Fibroblast of lung (primary cell): Measurements from ENCODE around the gene ICA1L. TPM values are rescaled to one million over a fixed set of nuclear protein-coding genes. Genes with fewer than 3 reads are reported as not detected.
"Not testable (repeated sequence)": the region's sequence is repeated elsewhere in the genome, so short reads cannot be mapped to it uniquely, and the experiment has no call there.

ENCODE experiments used
- DNase-seq, 2 donors: peaks; one replicate each; pipeline versions ENCODE4 v3.0.0 to v3.0.0-alpha.2; 2010; ENCODE audit warnings: low read depth in 2 of 2
- H2AFZ ChIP-seq: 2 replicates; pipeline ENCODE4 v1.5.1; 2012; ENCODE audit warnings: low read length, control low read depth, inconsistent platforms
- H3K27ac ChIP-seq: 2 replicates; pipeline ENCODE4 v1.5.1; 2011; ENCODE audit warnings: low read length, control low read depth; ENCODE audit not compliant: insufficient read depth
- H3K27me3 ChIP-seq: 2 replicates; pipeline ENCODE4 v1.5.1; 2011; ENCODE audit warnings: mild to moderate bottlenecking, low read length; ENCODE audit not compliant: control insufficient read depth, insufficient read depth
- H3K36me3 ChIP-seq: 2 replicates; pipeline ENCODE4 v1.5.1; 2011; ENCODE audit warnings: low read length; ENCODE audit not compliant: control insufficient read depth, insufficient read depth
- H3K4me1 ChIP-seq: 2 replicates; pipeline ENCODE4 v1.5.1; 2011; ENCODE audit warnings: low read length; ENCODE audit not compliant: control insufficient read depth, insufficient read depth; ENCODE audit errors: extremely low read depth
- H3K4me2 ChIP-seq: 2 replicates; pipeline ENCODE4 v1.5.1; 2011; ENCODE audit warnings: low read length, control low read depth; ENCODE audit not compliant: insufficient read depth; ENCODE audit errors: extremely low read depth
- H3K4me3 ChIP-seq, 4 experiments: fragments of 200-600 bp in 1 of 4; sonication (generic) in 1 of 4; replicated peaks in 1 of 4; 2 replicates each; pipeline ENCODE4 v1.5.1; 2011 to 2016; ENCODE audit warnings: low read length in 4 of 4, low read depth in 3 of 4, mild to moderate bottlenecking in 3 of 4, control low read depth in 2 of 4, inconsistent platforms in 1 of 4, mixed read lengths in 1 of 4; ENCODE audit not compliant: insufficient read depth in 1 of 4; ENCODE audit errors: control extremely low read depth in 1 of 4
- H3K79me2 ChIP-seq: 2 replicates; pipeline ENCODE4 v1.5.1; 2012; ENCODE audit warnings: mild to moderate bottlenecking, low read length, inconsistent platforms; ENCODE audit not compliant: control insufficient read depth, insufficient read depth
- H3K9ac ChIP-seq: 2 replicates; pipeline ENCODE4 v1.5.1; 2011; ENCODE audit warnings: mild to moderate bottlenecking, low read length, control low read depth; ENCODE audit not compliant: insufficient read depth
- H3K9me3 ChIP-seq: 2 replicates; pipeline ENCODE4 v1.5.1; 2012; ENCODE audit warnings: low read depth, low read length; ENCODE audit not compliant: control insufficient read depth, insufficient read depth
- H4K20me1 ChIP-seq: 2 replicates; pipeline ENCODE4 v1.5.1; 2011; ENCODE audit warnings: low read length; ENCODE audit not compliant: control insufficient read depth, insufficient read depth; ENCODE audit errors: extremely low read depth
- EZH2 ChIP-seq: IDR thresholded peaks from 2 replicates; pipeline ENCODE4 v1.5.1; 2012; ENCODE audit warnings: low read length, control low read depth, mild to moderate bottlenecking; ENCODE audit errors: missing control alignments
- polyA minus RNA-seq: library from RNA; depleted of rRNA, polyadenylated mRNA; stranded (reverse); fragments of >200 nt; gene quantifications from 2 replicates; pipeline ENCODE4 v1.2.3, GENCODE V29; 2011; ENCODE audit warnings: low replicate concordance
- polyA plus RNA-seq, 2 donors: library from polyadenylated mRNA; depleted of rRNA in 1 of 2; stranded (reverse) in 1 of 2; unstranded in 1 of 2; fragments of >200 nt; gene quantifications; 2 replicates each; pipeline ENCODE4 v1.2.1, GENCODE V29; 2011 to 2012; ENCODE audit warnings: missing spikeins in 1 of 2
- total RNA-seq: library from RNA; depleted of rRNA; stranded (reverse); fragments of >200 nt; gene quantifications from 2 replicates; pipeline ENCODE4 v1.2.1, GENCODE V29; 2014
- TF ChIP-seq, protein P1 (sequence below), 2 donors: IDR thresholded peaks in 1 of 2; conservative IDR thresholded peaks in 1 of 2; 1 replicate in 1 of 2; 2 replicates in 1 of 2; pipeline ENCODE4 v1.5.1; 2011 to 2012; ENCODE audit warnings: low read length in 2 of 2, control low read depth in 1 of 2, inconsistent platforms in 1 of 2, low read depth in 1 of 2, mild to moderate bottlenecking in 1 of 2

ICA1L gene
- total RNA-seq (3.1 and 4.6 TPM in 2 replicates), polyA plus RNA-seq (3.1 TPM in 2 replicates), polyA minus RNA-seq (0.43 TPM in 1 of 2 replicates, not detected in the other)
- polyA plus RNA-seq (2012), result 1.5 and 1.7 TPM in 2 replicates

GRCh38 chr2:202871300-202872141 is at the start of gene ICA1L:
Gene ICA1L, minus strand, starts transcription at chr2:202871766. Its CDS starts 42,757 bp downstream, at chr2:202829009.
- Histone ChIP-seq H2AFZ (peak within 1 kb of the TSS; percentile 94), H3K27me3 (no peaks in the 10 kb centered on the region), H3K4me1 (peaks cover 2% of the 10 kb centered on the region), H3K27ac (peak within 1 kb of the TSS; percentile 74), H3K9ac (peak within 1 kb of the TSS; percentile 76), H4K20me1 (no peaks in the 10 kb centered on the region), H3K36me3 (no peaks in the 10 kb centered on the region), H3K4me3 (peak within 1 kb of the TSS; percentile 75 to 90 (median 88)), H3K79me2 (no peaks in the 10 kb centered on the region), H3K9me3 (no peaks in the 10 kb centered on the region), H3K4me2 (peak within 1 kb of the TSS; percentile 88)
- TF ChIP-seq, protein P1, sequence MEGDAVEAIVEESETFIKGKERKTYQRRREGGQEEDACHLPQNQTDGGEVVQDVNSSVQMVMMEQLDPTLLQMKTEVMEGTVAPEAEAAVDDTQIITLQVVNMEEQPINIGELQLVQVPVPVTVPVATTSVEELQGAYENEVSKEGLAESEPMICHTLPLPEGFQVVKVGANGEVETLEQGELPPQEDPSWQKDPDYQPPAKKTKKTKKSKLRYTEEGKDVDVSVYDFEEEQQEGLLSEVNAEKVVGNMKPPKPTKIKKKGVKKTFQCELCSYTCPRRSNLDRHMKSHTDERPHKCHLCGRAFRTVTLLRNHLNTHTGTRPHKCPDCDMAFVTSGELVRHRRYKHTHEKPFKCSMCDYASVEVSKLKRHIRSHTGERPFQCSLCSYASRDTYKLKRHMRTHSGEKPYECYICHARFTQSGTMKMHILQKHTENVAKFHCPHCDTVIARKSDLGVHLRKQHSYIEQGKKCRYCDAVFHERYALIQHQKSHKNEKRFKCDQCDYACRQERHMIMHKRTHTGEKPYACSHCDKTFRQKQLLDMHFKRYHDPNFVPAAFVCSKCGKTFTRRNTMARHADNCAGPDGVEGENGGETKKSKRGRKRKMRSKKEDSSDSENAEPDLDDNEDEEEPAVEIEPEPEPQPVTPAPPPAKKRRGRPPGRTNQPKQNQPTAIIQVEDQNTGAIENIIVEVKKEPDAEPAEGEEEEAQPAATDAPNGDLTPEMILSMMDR (conservative IDR thresholded peaks at IDR 0.05 in 1 of 2, IDR thresholded peaks at IDR 0.05 in 1 of 2; ENCODE audit: low read depth in 1 of 2, low read length in 2 of 2), result no peak
- TF ChIP-seq EZH2, result no peak
- peak; percentile 54 to 62 for DNase-seq

DNA sequence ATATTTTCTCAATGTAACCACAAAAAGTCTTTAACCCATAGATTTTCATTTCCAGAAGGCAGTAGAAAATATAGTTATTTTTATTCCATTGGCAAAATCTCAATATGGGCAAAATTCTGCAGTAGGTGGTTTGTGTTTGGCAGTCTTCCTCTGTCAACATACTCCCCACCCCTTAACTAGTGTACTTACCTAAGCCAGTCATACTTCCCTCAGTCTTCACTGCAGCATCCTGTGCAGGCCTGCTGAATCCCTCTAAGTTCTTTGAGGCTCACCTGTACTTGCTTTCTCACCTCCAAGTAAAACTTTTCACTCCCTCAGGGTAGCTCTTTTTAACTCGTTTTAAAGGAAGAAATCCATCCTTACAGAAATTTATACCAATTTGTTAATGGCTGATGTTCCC is 47.3 kb upstream of the ICA1L start:
- Histone ChIP-seq H2AFZ (no peak overlapping the region), H3K27me3 (no peaks in the 10 kb centered on the region), H3K36me3 (no peaks in the 10 kb centered on the region), H3K4me3 (no peak overlapping the region), H3K9ac (no peak overlapping the region), H3K9me3 (no peaks in the 10 kb centered on the region), H3K4me1 (no peaks in the 10 kb centered on the region), H3K79me2 (no peaks in the 10 kb centered on the region), H4K20me1 (no peaks in the 10 kb centered on the region), H3K27ac (no peak overlapping the region), H3K4me2 (no peak overlapping the region)
- no peak for DNase-seq
- TF ChIP-seq, protein P1 (conservative IDR thresholded peaks at IDR 0.05 in 1 of 2, IDR thresholded peaks at IDR 0.05 in 1 of 2; ENCODE audit: low read depth in 1 of 2, low read length in 2 of 2), result no peak
- TF ChIP-seq EZH2, result no peak

DNA sequence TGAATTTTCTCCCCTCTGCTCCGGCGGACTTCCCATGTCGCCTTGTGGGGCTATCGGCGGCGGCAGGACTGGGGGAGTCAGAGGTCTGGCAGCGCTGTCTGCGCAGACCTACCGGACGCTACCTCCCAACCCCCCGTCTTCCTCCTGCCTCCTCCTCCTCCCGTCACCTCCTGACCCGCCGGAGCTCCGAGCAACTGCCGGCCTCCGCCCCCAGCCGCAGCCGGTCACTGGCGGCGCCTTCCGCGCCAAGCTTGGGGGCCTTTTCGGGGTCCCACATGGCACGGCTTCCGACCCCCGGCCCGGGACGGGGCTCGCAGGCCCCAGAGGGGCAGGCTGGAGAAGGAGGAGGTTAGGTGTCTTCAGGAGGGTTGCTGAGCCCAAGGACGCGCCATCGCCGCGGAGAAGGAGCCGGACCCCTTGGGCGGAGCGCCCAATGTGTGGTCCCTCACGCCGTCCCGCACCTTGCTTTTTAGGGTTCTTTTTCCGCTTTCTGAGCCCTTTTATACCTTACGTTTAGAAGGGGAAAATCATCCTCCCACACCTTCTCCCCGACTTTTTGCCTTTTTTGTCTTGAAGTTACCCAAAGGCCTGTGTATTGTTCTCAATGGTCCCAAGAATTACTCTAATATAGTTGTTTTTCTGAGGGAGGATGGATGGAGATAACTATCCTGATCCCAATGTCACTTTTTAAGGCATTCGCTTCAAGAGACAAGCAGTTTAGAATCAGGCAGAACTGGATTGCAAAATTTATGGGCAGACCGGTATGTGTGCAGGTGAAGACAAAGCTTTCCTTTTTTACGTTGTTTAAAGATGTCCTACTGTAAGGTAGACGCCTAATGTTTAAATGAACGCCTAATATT is 41.0 kb upstream of the ICA1L start:
- H3K4me1 ChIP-seq, H3K27me3 ChIP-seq, H3K9me3 ChIP-seq, H4K20me1 ChIP-seq, DNase-seq, H3K36me3 ChIP-seq: not testable (repeated sequence)
- Histone ChIP-seq H3K9ac (peak overlapping the region; percentile 68), H2AFZ (peak overlapping the region; percentile 21), H3K79me2 (peaks cover 33% of the 10 kb centered on the region), H3K4me3 (peak overlapping the region; percentile 85 to 99 (median 94)), H3K4me2 (peak overlapping the region; percentile 65), H3K27ac (peak overlapping the region; percentile 81)
